ENCODE results near the gene CDKAL1. TPM values are rescaled to one million over a fixed set of nuclear protein-coding genes. Genes with fewer than 3 reads are reported as not detected.

The CDKAL1 gene
- total RNA-seq, 1 donor from 2014 or later, result 39.6 TPM

GRCh38 chr6:21137700-21138335, 603.6 kb downstream of the CDKAL1 start:
- TF ChIP-seq, protein P1, sequence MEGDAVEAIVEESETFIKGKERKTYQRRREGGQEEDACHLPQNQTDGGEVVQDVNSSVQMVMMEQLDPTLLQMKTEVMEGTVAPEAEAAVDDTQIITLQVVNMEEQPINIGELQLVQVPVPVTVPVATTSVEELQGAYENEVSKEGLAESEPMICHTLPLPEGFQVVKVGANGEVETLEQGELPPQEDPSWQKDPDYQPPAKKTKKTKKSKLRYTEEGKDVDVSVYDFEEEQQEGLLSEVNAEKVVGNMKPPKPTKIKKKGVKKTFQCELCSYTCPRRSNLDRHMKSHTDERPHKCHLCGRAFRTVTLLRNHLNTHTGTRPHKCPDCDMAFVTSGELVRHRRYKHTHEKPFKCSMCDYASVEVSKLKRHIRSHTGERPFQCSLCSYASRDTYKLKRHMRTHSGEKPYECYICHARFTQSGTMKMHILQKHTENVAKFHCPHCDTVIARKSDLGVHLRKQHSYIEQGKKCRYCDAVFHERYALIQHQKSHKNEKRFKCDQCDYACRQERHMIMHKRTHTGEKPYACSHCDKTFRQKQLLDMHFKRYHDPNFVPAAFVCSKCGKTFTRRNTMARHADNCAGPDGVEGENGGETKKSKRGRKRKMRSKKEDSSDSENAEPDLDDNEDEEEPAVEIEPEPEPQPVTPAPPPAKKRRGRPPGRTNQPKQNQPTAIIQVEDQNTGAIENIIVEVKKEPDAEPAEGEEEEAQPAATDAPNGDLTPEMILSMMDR (IDR thresholded peaks at IDR 0.05), result no peak
- TF ChIP-seq EZH2 (IDR thresholded peaks at IDR 0.05), result no peak
- TF ChIP-seq EZH2phosphoT487 (IDR thresholded peaks at IDR 0.05), result no peak
- H3K4me3 ChIP-seq, result no peak overlapping the region
- H3K27me3 Mint-ChIP-seq (ENCODE audit: insufficient read depth, low read depth), result peaks cover 4% of the 10 kb centered on the region
- peaks cover 60% of the 10 kb centered on the region for H3K4me1 Mint-ChIP-seq
- H3K9ac ChIP-seq, result no peak overlapping the region
- no peaks in the 10 kb centered on the region for H3K27me3 ChIP-seq
- H3K9me3 ChIP-seq (ENCODE audit: low read depth), result no peaks in the 10 kb centered on the region
- H3K4me3 Mint-ChIP-seq, result no peak overlapping the region
- no peak overlapping the region for H3K27ac Mint-ChIP-seq
- no peaks in the 10 kb centered on the region for H4K20me1 ChIP-seq (ENCODE audit: low read depth)
- H3F3A ChIP-seq (ENCODE audit: low read depth), result peaks cover 6% of the 10 kb centered on the region
- peak overlapping the region; percentile 6 for H3K4me2 ChIP-seq
- H3K4me1 ChIP-seq, result peaks cover 42% of the 10 kb centered on the region
- peaks cover 8% of the 10 kb centered on the region for H3K36me3 Mint-ChIP-seq
- no peaks in the 10 kb centered on the region for H3K36me3 ChIP-seq
- no peak for DNase-seq (ENCODE audit: low spot score)
- H3K9me3 Mint-ChIP-seq, result peaks cover 3% of the 10 kb centered on the region
- no peaks in the 10 kb centered on the region for H3K79me2 ChIP-seq (ENCODE audit: low read depth)
- no peak overlapping the region for H3K27ac ChIP-seq
- H2AFZ ChIP-seq (replicated peaks), result no peak overlapping the region

GRCh38 chr6:21138336-21139069, 604.2 kb downstream of the CDKAL1 start:
- Mint-ChIP-seq H3K36me3 (peaks cover 8% of the 10 kb centered on the region), H3K27ac (peak overlapping the region; percentile 64), H3K27me3 (ENCODE audit: insufficient read depth, low read depth) (peaks cover 4% of the 10 kb centered on the region), H3K9me3 (peaks cover 3% of the 10 kb centered on the region), H3K4me3 (no peak overlapping the region), H3K4me1 (peaks cover 58% of the 10 kb centered on the region)
- Histone ChIP-seq H3K9ac (no peak overlapping the region), H3K9me3 (ENCODE audit: low read depth) (no peaks in the 10 kb centered on the region), H3K4me1 (peaks cover 36% of the 10 kb centered on the region), H3K27ac (no peak overlapping the region), H3K4me3 (no peak overlapping the region), H3K27me3 (no peaks in the 10 kb centered on the region), H3K36me3 (no peaks in the 10 kb centered on the region), H3K4me2 (no peak overlapping the region), H4K20me1 (ENCODE audit: low read depth) (no peaks in the 10 kb centered on the region), H3K79me2 (ENCODE audit: low read depth) (no peaks in the 10 kb centered on the region), H2AFZ (replicated peaks) (no peak overlapping the region), H3F3A (ENCODE audit: low read depth) (no peaks in the 10 kb centered on the region)
- TF ChIP-seq EZH2 (IDR thresholded peaks at IDR 0.05) (no peak), EZH2phosphoT487 (IDR thresholded peaks at IDR 0.05) (no peak)
- TF ChIP-seq, protein P1 (IDR thresholded peaks at IDR 0.05), result no peak
- DNase-seq (ENCODE audit: low spot score), result no peak

- H3K9ac ChIP-seq, result no peak overlapping the region
- no peak for DNase-seq (ENCODE audit: low spot score)
- peaks cover 53% of the 10 kb centered on the region for H3K4me1 Mint-ChIP-seq
- H3K4me3 ChIP-seq, result no peak overlapping the region
- H3K36me3 ChIP-seq, result no peaks in the 10 kb centered on the region
- H2AFZ ChIP-seq (replicated peaks), result no peak overlapping the region
- H3K27me3 Mint-ChIP-seq (ENCODE audit: insufficient read depth, low read depth), result peaks cover 4% of the 10 kb centered on the region
- H3F3A ChIP-seq (ENCODE audit: low read depth), result no peaks in the 10 kb centered on the region
- H3K9me3 Mint-ChIP-seq, result peaks cover 3% of the 10 kb centered on the region
- H3K36me3 Mint-ChIP-seq, result peaks cover 8% of the 10 kb centered on the region
- H3K4me1 ChIP-seq, result peaks cover 14% of the 10 kb centered on the region
- no peaks in the 10 kb centered on the region for H3K9me3 ChIP-seq (ENCODE audit: low read depth)
- no peaks in the 10 kb centered on the region for H3K79me2 ChIP-seq (ENCODE audit: low read depth)
- no peak overlapping the region for H3K4me2 ChIP-seq
- TF ChIP-seq EZH2phosphoT487 (IDR thresholded peaks at IDR 0.05), result no peak
- TF ChIP-seq, protein P1 (IDR thresholded peaks at IDR 0.05), result no peak
- no peak for TF ChIP-seq EZH2 (IDR thresholded peaks at IDR 0.05)
- H3K4me3 Mint-ChIP-seq, result no peak overlapping the region
- no peaks in the 10 kb centered on the region for H4K20me1 ChIP-seq (ENCODE audit: low read depth)
- H3K27ac Mint-ChIP-seq, result no peak overlapping the region
- no peaks in the 10 kb centered on the region for H3K27me3 ChIP-seq
- no peak overlapping the region for H3K27ac ChIP-seq
Observed at GRCh38 chr6:21140966-21141365, 606.7 kb downstream of the CDKAL1 start.

Data from neural progenitor cell (in vitro differentiated cells).